K562 (cell line): ENCODE measurements around the gene MATN4. TPM values are rescaled to one million over a fixed set of nuclear protein-coding genes. Genes with fewer than 3 reads are reported as not detected.

Experiments
- E2F3 ChIP-seq: fragments of 250-450 bp; sonication (Bioruptor Pico); IDR thresholded peaks from 2 replicates; pipeline ENCODE4 v1.4.0; 2020; ENCODE audit warnings: mild to moderate bottlenecking
- E4F1 ChIP-seq: fragments of 250-450 bp; sonication (Bioruptor Pico); IDR thresholded peaks from 2 replicates; pipeline ENCODE4 v1.5.0; 2021; ENCODE audit warnings: mild to moderate bottlenecking, borderline replicate concordance
- ELF1 ChIP-seq: fragments of 200-800 bp; sonication (Bioruptor generic); IDR thresholded peaks from 2 replicates; pipeline ENCODE4 v1.6.1; 2016; ENCODE audit warnings: missing genetic modification characterization, missing compliant biosample characterization
- FOXP4 ChIP-seq: sonication (generic); formaldehyde crosslinking; IDR thresholded peaks from 2 replicates; pipeline ENCODE4 v1.8.0; 2022; ENCODE audit warnings: mild to moderate bottlenecking, missing genetic modification reagents, borderline replicate concordance
- MIER1 ChIP-seq: fragments of 450-650 bp; IDR thresholded peaks from 2 replicates; pipeline ENCODE4 v1.6.1; 2016; ENCODE audit warnings: antibody characterized with exemption, mild to moderate bottlenecking, low read depth
- MYC ChIP-seq, 2 experiments: fragments of 250-450 bp in 1 of 2; sonication (Bioruptor Pico) in 1 of 2; IDR thresholded peaks; 2 replicates each; pipeline versions ENCODE4 v1.5.1 to v1.6.1; 2012 to 2021; ENCODE audit warnings: low read depth in 2 of 2, borderline replicate concordance in 1 of 2, improper control_type of control experiment in 1 of 2, low read length in 1 of 2, mild to moderate bottlenecking in 1 of 2, moderate library complexity in 1 of 2
- NEUROD1 ChIP-seq: fragments of 150-350 bp; IDR thresholded peaks from 2 replicates; pipeline ENCODE4 v1.6.1; 2014; ENCODE audit warnings: borderline replicate concordance, low read length, low read depth; ENCODE audit not compliant: partially characterized antibody
- NFYB ChIP-seq: IDR thresholded peaks from 2 replicates; pipeline ENCODE4 v1.6.1; 2011; ENCODE audit warnings: mild to moderate bottlenecking, moderate library complexity; ENCODE audit not compliant: insufficient read length; ENCODE audit errors: extremely low read depth
- NRF1 ChIP-seq, 2 experiments: fragments of 450-650 bp; IDR thresholded peaks in 1 of 2; conservative IDR thresholded peaks in 1 of 2; 2 replicates each; pipeline ENCODE4 v1.6.1; 2014; ENCODE audit warnings: mild to moderate bottlenecking in 2 of 2
- SFPQ ChIP-seq: fragments of 200-400 bp; formaldehyde crosslinking; IDR thresholded peaks from 2 replicates; pipeline ENCODE4 v1.6.1; 2017; ENCODE audit warnings: mild to moderate bottlenecking, low read depth, low read length, moderate library complexity
- SMAD3 ChIP-seq: fragments of 450-650 bp; formaldehyde crosslinking; conservative IDR thresholded peaks from 2 replicates; pipeline ENCODE4 v1.4.0; 2020; ENCODE audit warnings: mild to moderate bottlenecking
- SREBF1 ChIP-seq: fragments of 150-350 bp; IDR thresholded peaks from 2 replicates; pipeline ENCODE4 v1.6.1; 2014; ENCODE audit warnings: antibody characterized with exemption, low read depth, low read length, borderline replicate concordance
- ZNF436 ChIP-seq: fragments of 250-450, 450-650 bp; sonication (Bioruptor Pico); formaldehyde crosslinking; IDR thresholded peaks from 2 replicates; pipeline ENCODE4 v1.7.0; 2020; ENCODE audit warnings: mild to moderate bottlenecking
- ZNF655 ChIP-seq: fragments of 250-450 bp; sonication (Bioruptor Pico); IDR thresholded peaks from 2 replicates; pipeline ENCODE4 v1.5.0; 2021
- polyA plus RNA-seq, 8 experiments: library from polyadenylated mRNA; depleted of rRNA in 4 of 8; stranded (reverse) in 5 of 8; unstranded in 3 of 8; fragments of >200 nt; fragmentation: Nextera tagmentation in 2 of 8; fragmentation: Illumina TruSeq in 1 of 8; extraction: Ambion mirVana in 2 of 8; extraction: Trizol in 1 of 8; gene quantifications; 2 replicates each; pipeline versions ENCODE4 v1.2.1 to v1.2.3, GENCODE V29; 2011 to 2014; ENCODE audit warnings: inconsistent platforms in 1 of 8, missing spikeins in 1 of 8
- total RNA-seq, 7 experiments: library from RNA; depleted of rRNA in 6 of 7; stranded (reverse); fragments of >200 nt in 6 of 7; fragmentation: Illumina TruSeq in 2 of 7; extraction: Trizol in 2 of 7; gene quantifications; 2 replicates each; pipeline versions ENCODE4 v1.2.1 to v1.2.3, GENCODE V29; 2011 to 2021; ENCODE audit warnings: low replicate concordance in 1 of 7

MATN4 gene
- total and polyA plus RNA-seq, 9 of the 15 experiments (the other 6 are each of a cell fraction or from before 2014, with no cell fraction given) = 0.09 TPM; not detected in 8

GRCh38 chr20:45347936-45348778 is 40.1 kb upstream of the MATN4 start, which contains the start of gene SDC4 (continued):
- no peak for TF ChIP-seq SFPQ
- TF ChIP-seq FOXP4 (CRISPR knock-in tag) = no peak
- no peak for TF ChIP-seq SMAD3 (CRISPR knock-in tag)
- no peak for TF ChIP-seq SREBF1
- TF ChIP-seq NFYB = no peak
- peak; percentile 81 for TF ChIP-seq E2F3 (CRISPR knock-in tag)
- no peak for TF ChIP-seq MIER1
- no peak for TF ChIP-seq ZNF436
- no peak for TF ChIP-seq ZNF655 (CRISPR knock-in tag)
- TF ChIP-seq ELF1 (tag) = no peak
- no peak for TF ChIP-seq E4F1 (CRISPR knock-in tag)
- no peak for TF ChIP-seq MYC (IDR thresholded peaks at IDR 0.05; ENCODE audit: low read depth, low read length)
- TF ChIP-seq MYC (CRISPR knock-in tag; IDR thresholded peaks at IDR 0.05; ENCODE audit: borderline replicate concordance, low read depth) = no peak
- no peak for TF ChIP-seq NEUROD1
- TF ChIP-seq NRF1 (conservative IDR thresholded peaks at IDR 0.05 in 1 of 2, IDR thresholded peaks at IDR 0.05 in 1 of 2) = peak; percentile 27 to 30; a peak in 1 of 4 replicates
